A549 treated with ZK216348 at 1 μM for 4 hours (cell line): ENCODE measurements around the gene ASMT. TPM values are rescaled to one million over a fixed set of nuclear protein-coding genes. Genes with fewer than 3 reads are reported as not detected.

Experiments used
- total RNA-seq: library from RNA; stranded (reverse); fragments of 200-300 nt; extraction: Qiagen RNA extraction; gene quantifications from 5 replicates; pipeline ENCODE4 v1.2.3, GENCODE V29; 2022; ENCODE audit warnings: low read depth

ASMT gene, protein sequence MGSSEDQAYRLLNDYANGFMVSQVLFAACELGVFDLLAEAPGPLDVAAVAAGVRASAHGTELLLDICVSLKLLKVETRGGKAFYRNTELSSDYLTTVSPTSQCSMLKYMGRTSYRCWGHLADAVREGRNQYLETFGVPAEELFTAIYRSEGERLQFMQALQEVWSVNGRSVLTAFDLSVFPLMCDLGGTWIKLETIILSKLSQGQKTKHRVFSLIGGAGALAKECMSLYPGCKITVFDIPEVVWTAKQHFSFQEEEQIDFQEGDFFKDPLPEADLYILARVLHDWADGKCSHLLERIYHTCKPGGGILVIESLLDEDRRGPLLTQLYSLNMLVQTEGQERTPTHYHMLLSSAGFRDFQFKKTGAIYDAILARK
- total RNA-seq: 0.27 to 0.33 TPM (median 0.28 TPM) in 3 of 5 replicates, not detected in the others

DNA sequence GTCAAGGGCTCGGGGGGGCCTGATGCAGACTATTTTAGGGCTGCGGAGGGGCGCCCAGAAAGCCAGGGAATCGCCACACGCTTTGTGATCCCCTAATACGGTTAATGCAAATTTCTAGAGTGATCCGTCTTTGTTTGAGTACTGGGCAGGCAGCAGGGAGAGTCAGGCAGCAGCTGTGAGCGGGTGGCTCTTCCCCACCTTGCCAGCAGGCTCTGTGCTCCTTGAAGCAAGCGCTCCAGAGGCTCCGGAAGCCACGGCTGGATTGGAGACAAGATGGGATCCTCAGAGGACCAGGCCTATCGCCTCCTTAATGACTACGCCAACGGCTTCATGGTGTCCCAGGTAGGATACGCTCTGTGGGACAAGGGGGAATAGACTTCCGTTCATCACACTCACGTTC lies at the start of gene ASMT:
Gene ASMT (plus strand): TSS at position 133 of the 400 bp plus-strand sequence. CDS start 141 bp downstream, at position 274.

DNA sequence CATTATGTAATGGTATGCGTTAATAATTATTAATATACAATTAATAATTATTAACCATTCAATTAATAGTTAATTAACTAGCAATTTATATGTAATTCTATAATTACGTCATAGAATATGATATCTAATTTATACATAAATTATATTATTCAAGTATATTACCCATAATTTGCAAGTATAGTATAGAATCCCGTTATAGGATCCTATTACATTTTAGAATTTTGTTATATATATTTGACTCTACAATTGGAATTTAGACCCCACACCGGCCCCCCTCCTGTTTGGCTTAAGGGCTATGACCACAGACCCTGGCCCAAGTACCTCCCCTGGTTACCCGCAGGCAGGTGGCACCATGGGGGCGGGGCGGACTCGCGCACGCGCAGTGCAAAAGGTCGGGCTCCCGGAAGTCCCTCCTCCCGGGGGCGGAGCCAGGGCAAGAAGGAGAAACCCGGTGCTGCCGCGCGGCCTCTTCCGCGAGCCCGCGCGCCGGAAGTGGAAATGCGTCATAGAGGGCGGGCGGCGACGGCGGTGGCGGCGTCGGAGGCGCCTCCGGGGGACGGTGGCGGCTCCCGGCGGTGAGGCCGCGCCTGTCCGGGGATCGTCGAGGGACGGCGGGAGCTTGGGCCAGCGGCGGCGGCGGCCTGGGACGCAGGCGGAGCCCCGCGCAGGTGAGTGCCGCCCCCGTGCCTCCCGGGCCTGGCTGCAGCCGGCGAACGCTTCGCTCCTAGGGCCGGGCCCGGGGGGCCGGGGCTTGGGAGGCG lies 23.6 kb upstream of the ASMT start, which contains the start of gene AKAP17A:
Gene AKAP17A (plus strand): TSS at position 503 of the 761 bp plus-strand sequence. CDS start 1,859 bp downstream, outside the sequence.

Other genes starting within 250 kb of the ASMT start
- gene SLC25A6, start 222.9 kb upstream of the ASMT start, total RNA-seq: 390 to 502 TPM (median 463 TPM) in 5 replicates
- gene ASMTL, start 162.2 kb upstream of the ASMT start, total RNA-seq: 15.4 to 20.3 TPM (median 19.0 TPM) in 5 replicates
- 0.04 TPM in 1 of 5 replicates, not detected in the others for gene P2RY8, start 77.9 kb upstream of the ASMT start, total RNA-seq
- 24.1 to 41.2 TPM (median 39.3 TPM) in 5 replicates for gene AKAP17A, start 23.5 kb upstream of the ASMT start, total RNA-seq